22Rv1 (cell line): ENCODE data around the gene AJUBA.

Experiments
- CTCF ChIP-seq: fragments of 450-650 bp; IDR thresholded peaks from 2 replicates; pipeline ENCODE4 v1.5.1; 2017; ENCODE audit warnings: mild to moderate bottlenecking
- ZFX ChIP-seq: fragments of 450-650 bp; IDR thresholded peaks from 2 replicates; pipeline ENCODE4 v1.6.1; 2017; ENCODE audit warnings: antibody characterized with exemption, borderline replicate concordance

DNA sequence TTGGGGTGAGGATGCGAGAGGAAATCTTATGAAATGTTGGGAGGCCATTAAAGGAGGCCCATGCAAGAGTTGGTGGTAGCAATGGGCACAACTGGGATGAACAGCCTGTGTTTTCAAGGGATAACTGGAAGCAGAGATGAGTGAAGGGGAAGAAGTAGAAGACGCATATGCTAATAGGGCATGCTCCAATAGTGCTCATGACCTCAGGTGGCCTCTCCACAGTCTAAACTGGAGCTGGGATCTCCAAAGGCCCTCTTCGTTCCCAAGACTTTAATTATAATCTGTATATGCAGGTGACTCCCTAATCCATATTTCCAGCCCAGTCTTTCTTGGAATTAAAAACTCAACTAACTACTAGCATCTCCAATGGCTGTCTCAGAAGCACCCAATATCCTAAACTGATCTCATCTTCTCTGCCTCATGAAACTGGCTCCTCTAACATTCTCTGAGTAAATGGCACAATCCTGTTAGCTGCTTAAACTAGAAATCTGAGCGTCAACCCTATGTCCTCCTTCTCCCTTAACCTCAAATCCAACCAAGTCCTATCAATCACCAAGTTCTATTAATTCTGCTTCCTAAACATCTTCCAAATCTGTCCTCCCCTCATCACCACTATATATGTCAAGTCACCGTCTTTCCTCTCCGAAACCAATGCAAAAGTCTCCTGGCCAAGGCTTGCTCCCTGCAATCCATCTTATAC, 2.8 kb upstream of the AJUBA start:
- TF ChIP-seq CTCF (no peak), ZFX (no peak)
